WTC11 (cell line): ENCODE data around the gene SLC49A3. TPM values are rescaled to one million over a fixed set of nuclear protein-coding genes. Genes with fewer than 3 reads are reported as not detected.

Experiments
- ATAC-seq: fragments of 200-7000 bp; cut with Tn5 transposase; 2 replicates; pipeline ENCODE4 v1.10.0; 2021; ENCODE audit warnings: mild to moderate bottlenecking, moderate library complexity
- CTCF ChIA-PET: fragments of 300-600 bp; sonication (Branson Sonifier 250); formaldehyde crosslinking; loops from one replicate; lab custom pipeline; 2021; ENCODE audit warnings: antibody characterized with exemption; lab: Charles Lee
- POLR2A ChIA-PET: fragments of 350-600 bp; sonication (Branson Sonifier 250); formaldehyde crosslinking; loops from one replicate; lab custom pipeline; 2021; ENCODE audit warnings: antibody characterized with exemption; lab: Charles Lee
- DNase-seq: peaks from one replicate; pipeline ENCODE4 v3.0.0; 2021; ENCODE audit warnings: low spot score
- H3K27ac Mint-ChIP-seq: 2 replicates; pipeline ENCODE4 v1.8.0; 2021; ENCODE audit warnings: mixed read lengths
- H3K27me3 Mint-ChIP-seq: 2 replicates; pipeline ENCODE4 v1.8.0; 2021; ENCODE audit warnings: low read depth, mild to moderate bottlenecking, moderate library complexity, mixed read lengths
- H3K36me3 Mint-ChIP-seq: 2 replicates; pipeline ENCODE4 v1.8.0; 2021; ENCODE audit warnings: mixed read lengths
- H3K4me1 Mint-ChIP-seq: 2 replicates; pipeline ENCODE4 v1.8.0; 2022; ENCODE audit warnings: mixed read lengths
- H3K4me3 Mint-ChIP-seq: 2 replicates; pipeline ENCODE4 v1.8.0; 2021; ENCODE audit warnings: mild to moderate bottlenecking, moderate library complexity, mixed read lengths
- H3K9me3 Mint-ChIP-seq: 2 replicates; pipeline ENCODE4 v1.8.0; 2021; ENCODE audit warnings: mixed read lengths
- AR ChIP-seq: fragments of 250-450 bp; sonication (Bioruptor Pico); IDR thresholded peaks from 2 replicates; pipeline ENCODE4 v1.9.0; 2021; ENCODE audit warnings: mild to moderate bottlenecking
- ATF1 ChIP-seq: sonication (generic); formaldehyde crosslinking; IDR thresholded peaks from 2 replicates; pipeline ENCODE4 v1.8.1; 2023; ENCODE audit warnings: mild to moderate bottlenecking, moderate library complexity, missing genetic modification reagents
- GRHL2 ChIP-seq: fragments of 250-450 bp; sonication (Bioruptor Pico); IDR thresholded peaks from 2 replicates; pipeline ENCODE4 v1.8.0; 2022; ENCODE audit warnings: mild to moderate bottlenecking, moderate library complexity; ENCODE audit not compliant: insufficient replicate concordance, severe bottlenecking
- HMGA2 ChIP-seq: fragments of 250-450 bp; sonication (Bioruptor Pico); IDR thresholded peaks from 2 replicates; pipeline ENCODE4 v1.4.0; 2021; ENCODE audit warnings: mild to moderate bottlenecking, moderate library complexity
- JAZF1 ChIP-seq: fragments of 250-450 bp; sonication (Bioruptor Pico); IDR thresholded peaks from 2 replicates; pipeline ENCODE4 v1.9.0; 2021; ENCODE audit warnings: moderate library complexity, mild to moderate bottlenecking, inconsistent platforms
- KAT7 ChIP-seq: sonication (generic); formaldehyde crosslinking; IDR thresholded peaks from 2 replicates; pipeline ENCODE4 v1.8.1; 2023; ENCODE audit warnings: missing genetic modification reagents, mild to moderate bottlenecking, borderline replicate concordance
- MLX ChIP-seq: sonication (generic); formaldehyde crosslinking; IDR thresholded peaks from 2 replicates; pipeline ENCODE4 v1.8.1; 2023; ENCODE audit warnings: mild to moderate bottlenecking, missing genetic modification reagents, moderate library complexity
- NFE2L1 ChIP-seq: sonication (generic); formaldehyde crosslinking; IDR thresholded peaks from 2 replicates; pipeline ENCODE4 v1.8.1; 2023; ENCODE audit warnings: missing genetic modification reagents
- NR3C1 ChIP-seq: sonication (generic); formaldehyde crosslinking; conservative IDR thresholded peaks from 2 replicates; pipeline ENCODE4 v1.8.1; 2023; ENCODE audit warnings: low read depth, mild to moderate bottlenecking, missing genetic modification reagents
- PREB ChIP-seq: sonication (generic); formaldehyde crosslinking; IDR thresholded peaks from 2 replicates; pipeline ENCODE4 v1.8.1; 2022; ENCODE audit warnings: mild to moderate bottlenecking, missing genetic modification reagents, moderate library complexity, borderline replicate concordance
- PRRX2 ChIP-seq: fragments of 250-450 bp; sonication (Bioruptor Pico); IDR thresholded peaks from 2 replicates; pipeline ENCODE4 v1.8.0; 2021; ENCODE audit warnings: mild to moderate bottlenecking
- TCF7 ChIP-seq: sonication (generic); formaldehyde crosslinking; IDR thresholded peaks from 2 replicates; pipeline ENCODE4 v1.8.0; 2022; ENCODE audit warnings: mild to moderate bottlenecking, low read depth, missing genetic modification reagents, moderate library complexity
- TEAD4 ChIP-seq: sonication (generic); formaldehyde crosslinking; IDR thresholded peaks from 2 replicates; pipeline ENCODE4 v1.8.0; 2022; ENCODE audit warnings: mild to moderate bottlenecking, missing genetic modification reagents
- ZMAT4 ChIP-seq: fragments of 250-450 bp; sonication (Bioruptor Pico); IDR thresholded peaks from 2 replicates; pipeline ENCODE4 v1.9.0; 2021; ENCODE audit warnings: mild to moderate bottlenecking
- ZNF121 ChIP-seq: sonication (generic); formaldehyde crosslinking; IDR thresholded peaks from 2 replicates; pipeline ENCODE4 v1.8.0; 2023; ENCODE audit warnings: missing genetic modification reagents
- ZNF423 ChIP-seq: fragments of 250-450 bp; sonication (Bioruptor Pico); IDR thresholded peaks from 2 replicates; pipeline ENCODE4 v2.1.2; 2022; ENCODE audit warnings: mild to moderate bottlenecking, moderate library complexity
- total RNA-seq: library from RNA; stranded (reverse); gene quantifications from 3 replicates; pipeline ENCODE4 v1.2.3, GENCODE V29; 2021
- TF ChIP-seq, protein P1 (sequence below): sonication (generic); formaldehyde crosslinking; IDR thresholded peaks from 2 replicates; pipeline ENCODE4 v1.8.1; 2022; ENCODE audit warnings: mild to moderate bottlenecking, moderate library complexity, missing genetic modification reagents
- TF ChIP-seq, protein P2 (sequence below): sonication (generic); formaldehyde crosslinking; IDR thresholded peaks from 2 replicates; pipeline ENCODE4 v1.8.1; 2023; ENCODE audit warnings: mild to moderate bottlenecking, moderate library complexity, missing genetic modification reagents
- TF ChIP-seq, protein P3 (sequence below): fragments of 250-450 bp; sonication (Bioruptor Pico); IDR thresholded peaks from 2 replicates; pipeline ENCODE4 v2.1.2; 2022; ENCODE audit warnings: mild to moderate bottlenecking, moderate library complexity

The SLC49A3 gene
- total RNA-seq, 1 experiment from 2014 or later = 5.8 TPM

- TF ChIP-seq, protein P1, sequence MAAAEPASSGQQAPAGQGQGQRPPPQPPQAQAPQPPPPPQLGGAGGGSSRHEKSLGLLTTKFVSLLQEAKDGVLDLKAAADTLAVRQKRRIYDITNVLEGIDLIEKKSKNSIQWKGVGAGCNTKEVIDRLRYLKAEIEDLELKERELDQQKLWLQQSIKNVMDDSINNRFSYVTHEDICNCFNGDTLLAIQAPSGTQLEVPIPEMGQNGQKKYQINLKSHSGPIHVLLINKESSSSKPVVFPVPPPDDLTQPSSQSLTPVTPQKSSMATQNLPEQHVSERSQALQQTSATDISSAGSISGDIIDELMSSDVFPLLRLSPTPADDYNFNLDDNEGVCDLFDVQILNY (CRISPR knock-in tag) = 0 out of 2 replicates have a peak, but pooled peaks have one; percentile 57
- TF ChIP-seq ATF1 (CRISPR knock-in tag) (no peak), PREB (no peak), PRRX2 (no peak), NR3C1 (CRISPR knock-in tag) (no peak), AR (CRISPR knock-in tag) (no peak), ZNF121 (peak; percentile 44; the same call in 1 of the 2 replicates), ZMAT4 (CRISPR knock-in tag) (no peak), NFE2L1 (CRISPR knock-in tag) (no peak), MLX (CRISPR knock-in tag) (no peak), HMGA2 (no peak), GRHL2 (CRISPR knock-in tag) (no peak), ZNF423 (no peak), KAT7 (CRISPR knock-in tag) (no peak), TEAD4 (CRISPR knock-in tag) (no peak)
- TF ChIP-seq, protein P2, sequence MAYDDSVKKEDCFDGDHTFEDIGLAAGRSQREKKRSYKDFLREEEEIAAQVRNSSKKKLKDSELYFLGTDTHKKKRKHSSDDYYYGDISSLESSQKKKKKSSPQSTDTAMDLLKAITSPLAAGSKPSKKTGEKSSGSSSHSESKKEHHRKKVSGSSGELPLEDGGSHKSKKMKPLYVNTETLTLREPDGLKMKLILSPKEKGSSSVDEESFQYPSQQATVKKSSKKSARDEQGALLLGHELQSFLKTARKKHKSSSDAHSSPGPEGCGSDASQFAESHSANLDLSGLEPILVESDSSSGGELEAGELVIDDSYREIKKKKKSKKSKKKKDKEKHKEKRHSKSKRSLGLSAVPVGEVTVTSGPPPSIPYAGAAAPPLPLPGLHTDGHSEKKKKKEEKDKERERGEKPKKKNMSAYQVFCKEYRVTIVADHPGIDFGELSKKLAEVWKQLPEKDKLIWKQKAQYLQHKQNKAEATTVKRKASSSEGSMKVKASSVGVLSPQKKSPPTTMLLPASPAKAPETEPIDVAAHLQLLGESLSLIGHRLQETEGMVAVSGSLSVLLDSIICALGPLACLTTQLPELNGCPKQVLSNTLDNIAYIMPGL = 0 out of 2 replicates have a peak, but pooled peaks have one; percentile 3
Observed at GRCh38 chr4:687971-688853, 739 bp downstream of the SLC49A3 start (continued).

DNA sequence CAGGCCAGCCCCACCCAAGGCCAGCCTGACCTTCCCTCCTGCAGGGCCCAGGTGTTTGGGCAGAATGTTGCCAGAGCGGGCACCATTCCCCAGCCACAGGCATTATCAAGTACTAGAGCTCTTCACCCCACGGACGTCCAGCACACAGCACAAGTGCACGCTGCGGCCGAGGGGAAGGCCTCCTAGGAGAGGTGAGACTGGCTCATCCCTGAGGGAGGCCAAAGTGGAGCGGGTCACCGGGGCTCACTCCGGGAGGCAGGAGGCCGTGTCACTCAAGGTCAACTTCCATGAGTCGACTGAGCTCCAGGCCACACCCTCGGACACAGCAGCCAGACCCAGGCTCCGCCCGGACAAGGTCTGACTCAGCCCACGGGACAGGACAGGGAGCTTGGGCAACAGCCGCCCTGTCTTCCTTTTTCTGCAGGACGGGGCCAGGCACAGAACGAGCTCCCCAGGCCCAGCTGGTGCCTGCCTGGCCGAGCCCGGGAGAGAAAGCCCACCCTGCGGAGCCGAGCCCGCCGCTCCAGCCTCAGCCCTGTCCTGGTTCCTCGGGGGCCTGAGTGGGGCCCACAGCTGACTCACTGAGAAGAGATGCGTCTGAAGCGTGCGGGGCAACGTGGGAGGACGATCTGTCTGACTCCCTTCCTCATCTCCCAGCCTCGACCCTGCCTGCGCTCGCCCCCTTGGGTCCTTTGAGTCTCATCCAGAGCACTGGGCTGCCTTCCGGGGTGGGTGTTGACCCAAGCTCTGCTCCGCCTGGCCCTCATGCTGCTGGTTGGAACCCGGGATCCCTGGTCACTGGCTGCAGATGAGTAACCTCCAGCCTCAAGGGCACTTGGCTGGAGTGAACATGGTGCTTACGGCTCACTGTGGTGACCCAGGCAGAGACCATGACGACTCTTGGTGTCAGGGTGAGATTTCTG, 1.6 kb downstream of the SLC49A3 start:
- Mint-ChIP-seq H3K9me3 (no peaks in the 10 kb centered on the region), H3K4me3 (no peak overlapping the region), H3K4me1 (peaks cover 15% of the 10 kb centered on the region), H3K27ac (peak overlapping the region; percentile 63; the same call in 1 of the 2 replicates), H3K27me3 (peaks cover 5% of the 10 kb centered on the region), H3K36me3 (no peaks in the 10 kb centered on the region)
- ChIA-PET CTCF (interaction anchor here (0.8 to 1.9 kb wide), 5 partner anchors 13 to 126 kb away, joined by 3 to 6 read pairs (median 4); no protein-coding TSS in a partner anchor), POLR2A (no interaction called here)
- TF ChIP-seq, protein P3, sequence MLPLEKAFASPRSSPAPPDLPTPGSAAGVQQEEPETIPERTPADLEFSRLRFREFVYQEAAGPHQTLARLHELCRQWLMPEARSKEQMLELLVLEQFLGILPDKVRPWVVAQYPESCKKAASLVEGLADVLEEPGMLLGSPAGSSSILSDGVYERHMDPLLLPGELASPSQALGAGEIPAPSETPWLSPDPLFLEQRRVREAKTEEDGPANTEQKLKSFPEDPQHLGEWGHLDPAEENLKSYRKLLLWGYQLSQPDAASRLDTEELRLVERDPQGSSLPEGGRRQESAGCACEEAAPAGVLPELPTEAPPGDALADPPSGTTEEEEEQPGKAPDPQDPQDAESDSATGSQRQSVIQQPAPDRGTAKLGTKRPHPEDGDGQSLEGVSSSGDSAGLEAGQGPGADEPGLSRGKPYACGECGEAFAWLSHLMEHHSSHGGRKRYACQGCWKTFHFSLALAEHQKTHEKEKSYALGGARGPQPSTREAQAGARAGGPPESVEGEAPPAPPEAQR (CRISPR knock-in tag) = no peak
- TF ChIP-seq JAZF1 (CRISPR knock-in tag) (no peak), TCF7 (CRISPR knock-in tag) (no peak), HMGA2 (no peak), ATF1 (CRISPR knock-in tag) (no peak)
- DNase-seq = no peak
- ATAC-seq = no peak; the same call in 1 of the 2 replicates
